Stimulated activated naive B cell treated with anti-CD40 and anti-IgM and Interleukin-4, amounts not matched to agents 10 μg/mL and 1 μg/mL and 100 μg/mL, for 72 hours (primary cell): ENCODE data around the gene RCVRN.

Source experiments
- ATAC-seq, 2 donors: fragments of 150-1000 bp; cut with Tn5 transposase; replicated peaks; 2 replicates each; pipeline ENCODE4 v1.10.0; 2021; ENCODE audit warnings: moderate library complexity in 1 of 2
- DNase-seq: peaks from one replicate; pipeline ENCODE4 v3.0.0; 2021
- H3K27ac Mint-ChIP-seq: one replicate; pipeline ENCODE4 v1.8.0; 2022; ENCODE audit warnings: mild to moderate bottlenecking, mixed read lengths
- H3K27me3 Mint-ChIP-seq, 2 donors: one replicate each; pipeline ENCODE4 v1.8.0; 2022; ENCODE audit warnings: mixed read lengths in 2 of 2
- H3K36me3 Mint-ChIP-seq, 2 donors: one replicate each; pipeline ENCODE4 v1.8.0; 2022; ENCODE audit warnings: mixed read lengths in 2 of 2, mild to moderate bottlenecking in 1 of 2
- H3K4me1 Mint-ChIP-seq, 2 donors: one replicate each; pipeline ENCODE4 v1.8.0; 2022; ENCODE audit warnings: mixed read lengths in 2 of 2, mild to moderate bottlenecking in 1 of 2
- H3K4me3 Mint-ChIP-seq, 2 donors: one replicate each; pipeline ENCODE4 v1.8.0; 2022; ENCODE audit warnings: mild to moderate bottlenecking in 2 of 2, mixed read lengths in 2 of 2, moderate library complexity in 1 of 2
- H3K9me3 Mint-ChIP-seq, 2 donors: one replicate each; pipeline ENCODE4 v1.8.0; 2022; ENCODE audit warnings: mixed read lengths in 2 of 2, mild to moderate bottlenecking in 1 of 2

RCVRN gene

GRCh38 chr17:9905078-9905415, at the start of gene RCVRN:
TSS of gene RCVRN (minus strand) at chr17:9905271. CDS start at chr17:9905180, 91 bp downstream.
- Mint-ChIP-seq H3K27ac (no peak within 1 kb of the TSS), H3K4me1 (no peaks in the 10 kb centered on the region), H3K9me3 (no peaks in the 10 kb centered on the region), H3K36me3 (peaks cover 0 to 1% of the 10 kb centered on the region in 2 donors), H3K4me3 (no peak within 1 kb of the TSS), H3K27me3 (peaks cover 10 to 21% of the 10 kb centered on the region in 2 donors)
- DNase-seq (no peak), ATAC-seq (no peak)

- Mint-ChIP-seq H3K27me3 (no peaks in the 10 kb centered on the region), H3K4me1 (peaks cover 0 to 5% of the 10 kb centered on the region in 2 donors), H3K36me3 (no peaks in the 10 kb centered on the region), H3K9me3 (no peaks in the 10 kb centered on the region), H3K27ac (no peak overlapping the region), H3K4me3 (no peak overlapping the region)
- ATAC-seq (no peak), DNase-seq (no peak)
Measured at GRCh38 chr17:9953492-9953891, 48.4 kb upstream of the RCVRN start.

- DNase-seq (no peak), ATAC-seq (no peak)
- Mint-ChIP-seq H3K4me1 (peaks cover 0 to 11% of the 10 kb centered on the region in 2 donors), H3K27ac (no peak overlapping the region), H3K4me3 (no peak overlapping the region), H3K36me3 (peaks cover 0 to 7% of the 10 kb centered on the region in 2 donors), H3K9me3 (no peaks in the 10 kb centered on the region), H3K27me3 (no peaks in the 10 kb centered on the region)
Measured at GRCh38 chr17:9951803-9952202, 46.7 kb upstream of the RCVRN start.

- DNase-seq (no peak), ATAC-seq (no peak)
- Mint-ChIP-seq H3K27ac (no peak overlapping the region), H3K4me1 (peaks cover 0 to 11% of the 10 kb centered on the region in 2 donors), H3K36me3 (peaks cover 0 to 8% of the 10 kb centered on the region in 2 donors), H3K27me3 (no peaks in the 10 kb centered on the region), H3K9me3 (no peaks in the 10 kb centered on the region), H3K4me3 (no peak overlapping the region)
Measured at GRCh38 chr17:9948928-9949327, 43.9 kb upstream of the RCVRN start.

- H3K27me3 Mint-ChIP-seq: no peaks in the 10 kb centered on the region
- H3K4me3 Mint-ChIP-seq: no peak overlapping the region
- H3K4me1 Mint-ChIP-seq: peaks cover 0 to 11% of the 10 kb centered on the region in 2 donors
- H3K9me3 Mint-ChIP-seq: no peaks in the 10 kb centered on the region
- H3K36me3 Mint-ChIP-seq: peaks cover 24 to 33% of the 10 kb centered on the region in 2 donors
- no peak overlapping the region for H3K27ac Mint-ChIP-seq
- DNase-seq (no peak), ATAC-seq (no peak)
Measured at GRCh38 chr17:9944704-9945103, 39.6 kb upstream of the RCVRN start.

GRCh38 chr17:9943343-9943742, 38.3 kb upstream of the RCVRN start:
- Mint-ChIP-seq H3K9me3 (no peaks in the 10 kb centered on the region), H3K4me1 (peaks cover 0 to 4% of the 10 kb centered on the region in 2 donors), H3K27ac (no peak overlapping the region), H3K4me3 (no peak overlapping the region), H3K36me3 (peaks cover 34% of the 10 kb centered on the region in 2 donors), H3K27me3 (no peaks in the 10 kb centered on the region)
- DNase-seq: no peak
- ATAC-seq: no peak

- Mint-ChIP-seq H3K27me3 (no peaks in the 10 kb centered on the region), H3K9me3 (no peaks in the 10 kb centered on the region), H3K4me3 (no peak overlapping the region), H3K36me3 (peaks cover 34% of the 10 kb centered on the region in 2 donors), H3K27ac (no peak overlapping the region), H3K4me1 (no peaks in the 10 kb centered on the region)
- ATAC-seq: no peak
- DNase-seq: no peak
Measured at GRCh38 chr17:9942885-9943284, 37.8 kb upstream of the RCVRN start.

- no peak overlapping the region for H3K27ac Mint-ChIP-seq
- H3K27me3 Mint-ChIP-seq: no peaks in the 10 kb centered on the region
- peaks cover 0 to 2% of the 10 kb centered on the region in 2 donors for H3K9me3 Mint-ChIP-seq
- H3K4me1 Mint-ChIP-seq: peaks cover 1% of the 10 kb centered on the region in 2 donors
- H3K36me3 Mint-ChIP-seq: peaks cover 35 to 43% of the 10 kb centered on the region in 2 donors
- H3K4me3 Mint-ChIP-seq: no peak overlapping the region
- ATAC-seq (no peak), DNase-seq (no peak)
Measured at GRCh38 chr17:9941305-9941704, 36.2 kb upstream of the RCVRN start.

GRCh38 chr17:9940841-9941240, 35.8 kb upstream of the RCVRN start:
- ATAC-seq (no peak), DNase-seq (no peak)
- Mint-ChIP-seq H3K27ac (no peak overlapping the region), H3K4me3 (no peak overlapping the region), H3K36me3 (peaks cover 37 to 43% of the 10 kb centered on the region in 2 donors), H3K27me3 (no peaks in the 10 kb centered on the region), H3K4me1 (peaks cover 3 to 6% of the 10 kb centered on the region in 2 donors), H3K9me3 (peaks cover 0 to 2% of the 10 kb centered on the region in 2 donors)

GRCh38 chr17:9938764-9939163, 33.7 kb upstream of the RCVRN start:
- H3K27me3 Mint-ChIP-seq: no peaks in the 10 kb centered on the region
- no peak for ATAC-seq
- DNase-seq: no peak
- peaks cover 39 to 43% of the 10 kb centered on the region in 2 donors for H3K36me3 Mint-ChIP-seq
- no peak overlapping the region for H3K27ac Mint-ChIP-seq
- H3K4me3 Mint-ChIP-seq: no peak overlapping the region
- H3K9me3 Mint-ChIP-seq: peaks cover 0 to 2% of the 10 kb centered on the region in 2 donors
- peaks cover 4 to 10% of the 10 kb centered on the region in 2 donors for H3K4me1 Mint-ChIP-seq

- ATAC-seq (no peak), DNase-seq (no peak)
- H3K36me3 Mint-ChIP-seq: peaks cover 36 to 37% of the 10 kb centered on the region in 2 donors
- no peaks in the 10 kb centered on the region for H3K27me3 Mint-ChIP-seq
- peaks cover 4 to 10% of the 10 kb centered on the region in 2 donors for H3K4me1 Mint-ChIP-seq
- H3K27ac Mint-ChIP-seq: no peak overlapping the region
- H3K9me3 Mint-ChIP-seq: peaks cover 0 to 2% of the 10 kb centered on the region in 2 donors
- H3K4me3 Mint-ChIP-seq: no peak overlapping the region
Measured at GRCh38 chr17:9937901-9938300, 32.8 kb upstream of the RCVRN start.

GRCh38 chr17:9937241-9937761, 32.2 kb upstream of the RCVRN start:
- Mint-ChIP-seq H3K27ac (peak overlapping the region; percentile 20), H3K36me3 (peaks cover 34% of the 10 kb centered on the region in 2 donors), H3K4me3 (no peak overlapping the region), H3K9me3 (peaks cover 0 to 2% of the 10 kb centered on the region in 2 donors), H3K27me3 (no peaks in the 10 kb centered on the region), H3K4me1 (peaks cover 4 to 10% of the 10 kb centered on the region in 2 donors)
- DNase-seq (no peak), ATAC-seq (no peak)

- peaks cover 0 to 2% of the 10 kb centered on the region in 2 donors for H3K9me3 Mint-ChIP-seq
- ATAC-seq: peak in 1 of 2 donors; percentile 41
- no peak overlapping the region for H3K4me3 Mint-ChIP-seq
- no peak for DNase-seq
- H3K4me1 Mint-ChIP-seq: peaks cover 4 to 10% of the 10 kb centered on the region in 2 donors
- peak overlapping the region; percentile 20 for H3K27ac Mint-ChIP-seq
- H3K36me3 Mint-ChIP-seq: peaks cover 31 to 32% of the 10 kb centered on the region in 2 donors
- H3K27me3 Mint-ChIP-seq: no peaks in the 10 kb centered on the region
Measured at GRCh38 chr17:9936095-9936494, 31.0 kb upstream of the RCVRN start.

GRCh38 chr17:9935408-9935807, 30.3 kb upstream of the RCVRN start:
- Mint-ChIP-seq H3K27ac (peak overlapping the region; percentile 20), H3K27me3 (no peaks in the 10 kb centered on the region), H3K4me3 (no peak overlapping the region), H3K36me3 (peaks cover 24 to 28% of the 10 kb centered on the region in 2 donors), H3K4me1 (peaks cover 4 to 10% of the 10 kb centered on the region in 2 donors), H3K9me3 (peaks cover 0 to 2% of the 10 kb centered on the region in 2 donors)
- ATAC-seq (no peak), DNase-seq (no peak)

GRCh38 chr17:9934331-9934730, 29.3 kb upstream of the RCVRN start:
- Mint-ChIP-seq H3K4me1 (peaks cover 4 to 10% of the 10 kb centered on the region in 2 donors), H3K36me3 (peaks cover 17 to 21% of the 10 kb centered on the region in 2 donors), H3K4me3 (no peak overlapping the region), H3K27ac (no peak overlapping the region), H3K9me3 (peaks cover 0 to 2% of the 10 kb centered on the region in 2 donors), H3K27me3 (no peaks in the 10 kb centered on the region)
- no peak for ATAC-seq
- no peak for DNase-seq
